ENCODE results near the gene MLF2.
"Not testable (repeated sequence)": the region's sequence is repeated elsewhere in the genome, so short reads cannot be mapped to it uniquely, and the experiment has no call there.

DNA sequence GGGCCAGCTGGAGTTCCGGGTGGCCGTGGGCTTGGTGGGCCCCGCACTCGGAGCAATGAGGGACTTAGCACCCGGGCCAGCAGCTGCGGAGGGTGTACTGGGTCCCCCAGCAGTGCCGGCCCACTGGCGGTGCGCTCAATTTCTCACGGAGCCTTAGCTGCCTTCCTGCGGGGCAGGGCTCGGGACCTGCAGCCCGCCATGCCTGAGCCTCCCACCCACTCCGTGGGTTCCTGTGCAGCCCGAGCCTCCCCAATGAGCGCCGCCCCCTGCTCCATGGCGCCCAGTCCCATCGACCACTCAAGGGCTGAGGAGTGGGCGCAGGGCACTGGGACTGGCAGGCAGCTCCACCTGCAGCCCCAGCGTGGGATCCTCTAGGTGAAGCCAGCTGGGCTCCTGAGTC, 44.6 kb downstream of the MLF2 start:
- TF ChIP-seq CTCF, MAX (IDR thresholded peaks at IDR 0.05; ENCODE audit: low read depth, low read length): not testable (repeated sequence)
